HG03439 (cell line): Measurements from ENCODE around the gene BST2.
A peak's percentile ranks its signal among the peaks of the same experiment; 100 is the strongest.
"Not testable (repeated sequence)": the region's sequence is repeated elsewhere in the genome, so short reads cannot be mapped to it uniquely, and the experiment has no call there.

Experiments used
- ATAC-seq: cut with Tn5 transposase; IDR thresholded peaks from one replicate; pipeline ENCODE4 v1.9.1; 2021; ENCODE audit warnings: mild to moderate bottlenecking, moderate library complexity; ENCODE audit not compliant: unreplicated experiment

Gene BST2

DNA sequence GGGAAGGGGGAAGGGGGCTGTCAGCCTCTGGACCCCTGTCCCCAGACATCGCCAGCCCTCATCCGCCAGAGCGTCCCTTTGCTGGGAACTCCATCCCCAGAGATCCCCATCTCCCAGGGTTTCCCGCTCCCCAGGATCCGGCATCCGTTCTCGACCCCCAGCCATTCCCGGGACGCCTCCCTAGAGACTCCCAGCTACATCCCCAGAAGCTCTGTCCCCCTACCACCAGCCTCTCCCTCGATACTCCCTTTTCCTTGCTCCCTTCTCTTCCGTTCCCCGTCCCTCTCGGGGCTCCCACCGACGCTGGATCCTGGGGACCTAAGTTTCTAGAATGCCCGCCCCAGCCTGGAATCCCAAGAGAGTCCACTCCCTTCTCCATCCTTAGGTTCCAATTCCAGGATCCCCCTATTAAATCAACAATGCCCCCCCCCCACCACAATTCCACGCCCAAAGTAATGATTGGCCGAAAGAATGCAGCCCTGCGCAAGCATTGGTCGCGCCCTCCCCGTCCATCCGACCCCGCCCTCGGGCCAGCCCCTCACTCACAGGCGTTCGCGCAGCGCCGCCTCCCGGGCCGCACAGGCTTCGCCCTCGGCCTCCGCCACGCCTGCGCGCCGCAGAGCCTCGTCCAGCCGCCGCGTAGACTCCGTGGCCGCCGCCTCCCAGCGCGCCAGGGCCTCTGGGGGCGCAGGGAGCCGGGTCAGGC, 14.6 kb downstream of the BST2 start:
- peak; percentile 87 for ATAC-seq

- no peak for ATAC-seq
Measured at GRCh38 chr19:17389957-17390664, 15.3 kb downstream of the BST2 start.

- ATAC-seq, result no peak
Measured at GRCh38 chr19:17389288-17389687, 16.1 kb downstream of the BST2 start.

DNA sequence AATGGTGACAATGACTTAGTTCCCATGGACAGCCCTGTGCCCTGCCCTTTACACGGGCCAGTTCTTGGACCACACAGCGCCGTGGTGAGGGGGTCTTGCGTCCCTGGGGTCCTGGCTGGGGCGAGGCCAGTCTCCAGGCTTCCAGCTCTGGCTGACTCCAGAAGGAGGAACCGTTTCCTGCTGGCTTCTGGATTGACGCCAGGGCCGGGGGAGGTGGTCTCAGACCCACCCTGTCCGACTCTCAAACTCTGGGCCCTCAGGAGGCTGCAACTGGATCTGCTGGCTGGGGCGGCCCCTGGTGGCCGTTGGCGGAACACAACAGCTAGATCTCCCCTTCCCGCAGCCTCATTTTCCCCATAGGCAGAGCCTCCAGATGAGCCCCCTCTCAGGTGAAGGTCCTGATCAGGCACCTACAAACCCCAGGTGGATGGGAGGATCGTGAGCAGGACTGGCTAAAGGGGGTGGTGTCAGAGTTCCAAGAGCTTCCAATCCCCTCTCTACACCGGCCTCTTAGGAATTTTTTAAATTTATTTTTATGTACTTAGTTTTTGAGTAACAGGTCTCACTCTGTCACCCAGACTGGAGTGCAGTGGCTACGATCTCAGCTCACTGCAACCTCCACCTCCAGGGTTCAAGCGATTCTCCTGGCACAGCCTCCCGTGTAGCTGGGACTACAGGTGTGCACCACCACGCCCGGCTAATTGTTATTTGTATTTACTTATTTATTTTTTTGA, 19.4 kb downstream of the BST2 start:
- ATAC-seq, result no peak

GRCh38 chr19:17380426-17381138, 24.8 kb downstream of the BST2 start:
- no peak for ATAC-seq

GRCh38 chr19:17379221-17379631, 26.2 kb downstream of the BST2 start:
- no peak for ATAC-seq

GRCh38 chr19:17378271-17378670, 27.2 kb downstream of the BST2 start:
- ATAC-seq, result no peak

DNA sequence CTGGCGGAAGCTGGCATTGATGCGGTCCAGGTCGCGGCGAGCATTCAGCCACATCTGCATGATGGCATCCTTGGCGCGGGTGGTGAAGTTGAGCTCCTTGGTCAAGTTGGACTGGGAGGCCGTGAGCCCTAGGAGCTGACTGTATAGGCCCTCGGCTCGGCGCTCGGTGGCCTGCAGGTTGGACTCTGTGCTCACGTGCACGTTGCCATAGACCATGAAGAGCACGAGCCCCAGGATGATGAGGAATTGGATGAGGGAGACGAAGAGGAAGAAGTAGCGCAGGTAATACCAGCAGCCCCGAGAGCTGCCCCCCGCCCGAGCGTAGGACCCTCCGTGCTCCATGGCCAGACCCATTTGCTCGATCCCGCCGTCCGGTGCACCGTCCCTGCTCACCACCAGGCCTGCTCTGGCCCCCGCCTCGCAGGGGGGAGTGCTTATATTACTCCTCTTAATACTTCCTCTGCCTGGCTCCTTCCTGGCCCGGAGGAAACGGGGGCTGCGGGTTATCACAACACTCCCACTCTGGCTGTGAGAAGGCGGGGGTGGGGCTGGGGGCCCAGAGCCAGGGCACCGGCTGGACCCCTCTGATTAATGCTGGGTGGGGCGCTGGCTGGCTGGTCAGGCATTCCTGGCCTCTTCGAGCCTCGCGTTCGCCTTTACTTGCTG, 28.4 kb downstream of the BST2 start, which contains the start of gene PLVAP:
Gene PLVAP, minus strand, starts transcription at position 408 of the 666 bp plus-strand sequence. Its CDS starts 54 bp downstream, at position 354.
- no peak for ATAC-seq

DNA sequence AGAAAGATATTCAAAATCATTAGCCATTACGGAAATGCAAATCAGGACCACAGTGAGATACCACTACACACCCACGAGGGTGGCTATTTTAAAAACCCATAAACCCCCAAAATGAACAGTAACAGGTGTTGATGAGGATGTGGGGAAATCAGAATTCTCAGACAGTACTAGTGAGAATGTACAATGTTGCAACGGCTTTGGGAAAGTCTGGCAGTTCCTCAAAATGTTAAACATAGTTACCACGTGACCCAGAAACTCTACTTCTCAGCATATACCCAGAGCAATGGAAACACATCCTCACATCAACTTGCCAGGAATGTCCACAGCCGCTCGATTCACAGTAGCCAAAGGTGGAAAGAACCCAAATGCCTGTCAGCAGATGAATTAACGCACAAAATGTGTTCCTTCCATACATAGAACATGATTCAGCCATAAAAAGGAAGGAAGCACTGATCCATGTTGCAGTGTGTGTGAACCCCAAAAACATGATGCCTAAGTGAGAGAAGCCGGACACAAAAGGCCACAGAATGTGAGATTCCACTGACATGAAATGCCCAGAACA, 35.3 kb downstream of the BST2 start:
- ATAC-seq, result no peak

DNA sequence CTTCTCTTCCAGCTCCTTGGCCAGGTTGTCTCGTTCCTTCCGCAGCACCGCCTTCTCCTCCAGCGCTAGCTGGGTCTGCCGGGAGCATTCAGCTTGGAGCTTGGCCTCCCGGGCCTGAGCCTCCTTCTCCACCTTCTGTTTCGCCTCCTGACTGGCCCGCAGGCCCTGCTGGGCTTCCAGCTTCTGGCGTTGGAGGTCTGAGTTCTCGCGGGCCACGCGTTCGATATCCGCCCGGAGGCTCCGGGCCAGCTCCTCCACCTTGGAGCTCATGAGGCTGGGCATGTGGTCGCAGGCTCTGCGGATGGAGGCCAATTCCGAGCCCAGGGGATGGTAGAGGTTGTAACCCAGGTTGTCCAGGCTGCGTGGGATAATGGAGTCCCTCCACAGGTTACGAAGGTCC, 40.1 kb downstream of the BST2 start:
- no peak for ATAC-seq

DNA sequence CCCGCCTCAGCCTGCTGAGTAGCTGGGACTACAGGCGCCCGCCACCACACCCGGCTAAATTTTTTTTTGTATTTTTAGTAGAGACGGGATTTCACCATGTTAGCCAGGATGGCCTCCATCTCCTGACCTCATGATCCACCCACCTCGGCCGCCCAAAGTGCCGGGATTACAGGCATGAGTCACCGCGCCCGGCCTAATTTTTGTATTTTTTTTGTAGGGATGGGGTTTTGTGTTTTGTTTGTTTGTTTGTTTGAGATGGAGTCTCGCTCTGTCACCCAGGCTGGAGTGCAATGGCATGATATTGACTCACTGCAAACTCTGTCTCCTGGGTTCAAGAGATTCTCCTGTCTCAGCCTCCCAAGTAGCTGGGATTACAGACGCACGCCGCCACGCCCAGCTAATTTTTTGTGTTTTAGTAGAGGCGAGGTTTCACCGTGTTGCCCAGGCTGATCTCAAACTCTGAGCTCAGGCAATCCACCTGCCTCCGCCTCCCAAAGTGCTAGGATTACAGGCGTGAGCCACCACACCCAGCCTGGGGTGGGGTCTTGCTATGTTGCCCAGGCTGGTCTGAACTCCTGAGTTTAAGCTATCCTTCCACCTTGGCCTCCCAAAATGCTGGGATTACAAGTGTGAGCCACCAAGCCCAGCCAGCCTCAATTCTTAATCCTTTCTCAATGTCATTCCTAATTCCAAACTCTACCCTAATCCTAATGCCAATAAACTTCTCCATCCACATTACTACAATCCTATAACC, 41.4 kb downstream of the BST2 start:
- not testable (repeated sequence) for ATAC-seq

GRCh38 chr19:17359905-17360800, 45.3 kb downstream of the BST2 start:
- ATAC-seq, result no peak

GRCh38 chr19:17358395-17358794, 47.0 kb downstream of the BST2 start:
- ATAC-seq, result no peak

DNA sequence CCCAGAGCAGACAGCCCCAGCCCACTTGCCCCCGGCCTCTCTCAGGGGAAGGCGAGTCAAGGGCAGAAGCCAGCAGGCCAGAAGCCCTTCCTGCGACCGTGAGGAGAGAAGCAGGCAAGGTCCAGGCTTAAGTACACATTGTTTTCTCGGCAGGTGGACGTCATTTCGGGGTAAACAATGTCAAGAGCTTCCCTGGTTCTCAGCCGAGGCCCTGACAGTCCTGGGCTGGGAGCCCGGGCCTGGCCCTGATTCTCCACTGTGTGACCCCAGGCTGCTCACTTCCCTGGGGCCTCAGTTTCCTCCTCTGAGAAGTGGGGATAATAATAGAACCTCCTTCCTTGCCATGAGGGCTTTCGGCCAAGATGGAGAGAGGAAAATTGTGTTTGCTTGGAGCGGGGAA, 47.7 kb downstream of the BST2 start:
- ATAC-seq, result no peak

GRCh38 chr19:17357078-17357666, 48.3 kb downstream of the BST2 start:
- no peak for ATAC-seq

DNA sequence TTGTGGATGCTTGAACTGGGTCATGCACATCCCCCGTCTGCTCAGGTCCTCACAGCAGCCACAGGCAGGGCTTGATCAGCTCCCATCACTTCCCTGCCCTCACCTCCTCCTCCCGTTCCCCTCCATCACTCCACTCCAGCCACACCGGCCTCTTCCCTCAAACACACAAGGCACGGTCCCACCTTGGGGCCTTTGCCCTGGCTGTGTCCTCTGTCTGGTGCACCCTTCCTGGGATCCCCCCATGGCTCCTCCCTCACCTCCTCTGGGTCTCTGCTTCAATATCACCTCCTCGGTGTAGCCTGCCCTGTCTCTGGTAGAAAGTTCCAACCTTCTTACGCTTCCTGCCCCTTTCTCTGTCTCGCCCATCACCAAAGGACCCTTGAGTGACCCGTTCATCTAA, 52.0 kb downstream of the BST2 start:
- ATAC-seq, result no peak
